Large intestine (tissue), 3 donors: ENCODE measurements around the gene SLC5A12. TPM values are rescaled to one million over a fixed set of nuclear protein-coding genes. Genes with fewer than 3 reads are reported as not detected.

Experiments
- DNase-seq, 2 donors: peaks; one replicate each; pipeline versions ENCODE4 v3.0.0 to v3.0.0-alpha.2; 2013
- H3K27ac ChIP-seq: one replicate; pipeline ENCODE4 v1.5.1; 2013; ENCODE audit warnings: low read length
- H3K27me3 ChIP-seq: 2 replicates; pipeline ENCODE4 v1.6.1; 2013; ENCODE audit warnings: low read length; ENCODE audit not compliant: control insufficient read depth, insufficient read depth
- H3K36me3 ChIP-seq: 2 replicates; pipeline ENCODE4 v1.6.1; 2013; ENCODE audit warnings: low read length; ENCODE audit not compliant: control insufficient read depth, insufficient read depth
- H3K4me1 ChIP-seq: one replicate; pipeline ENCODE4 v1.6.1; 2013; ENCODE audit warnings: low read length; ENCODE audit not compliant: control insufficient read depth, insufficient read depth
- H3K4me3 ChIP-seq: one replicate; pipeline ENCODE4 v1.5.1; 2013; ENCODE audit warnings: low read length
- H3K9me3 ChIP-seq: one replicate; pipeline ENCODE4 v1.6.1; 2013; ENCODE audit warnings: mild to moderate bottlenecking, low read depth, low read length, moderate library complexity; ENCODE audit not compliant: control insufficient read depth
- WGBS: methylation state at CpG from one replicate; pipeline ENCODE4 v1.1.5; 2013; ENCODE audit warnings: low lambda C conversion rate; ENCODE audit not compliant: insufficient coverage; 5-methylcytosine and 5-hydroxymethylcytosine counted together
- polyA plus RNA-seq: library from polyadenylated mRNA; unstranded; fragments of 120-200 nt; gene quantifications from one replicate; pipeline ENCODE4 v1.2.1, GENCODE V29; 2013

Gene SLC5A12
- polyA plus RNA-seq, 1 donor: 205 TPM

GRCh38 chr11:26755762-26756161, 33.9 kb upstream of the SLC5A12 start:
- Histone ChIP-seq H3K4me3 (no peak overlapping the region), H3K4me1 (peaks cover 8% of the 10 kb centered on the region), H3K27ac (no peak overlapping the region), H3K27me3 (no peaks in the 10 kb centered on the region), H3K9me3 (no peaks in the 10 kb centered on the region), H3K36me3 (no peaks in the 10 kb centered on the region)
- WGBS: no CpG with 5 or more reads among the region's 4 CpGs
- no peak for DNase-seq

- 0% methylated on average over 2 of the region's 9 CpGs for WGBS
- Histone ChIP-seq H3K27me3 (no peaks in the 10 kb centered on the region), H3K36me3 (no peaks in the 10 kb centered on the region), H3K4me1 (peaks cover 8% of the 10 kb centered on the region), H3K27ac (no peak overlapping the region), H3K9me3 (no peaks in the 10 kb centered on the region), H3K4me3 (no peak overlapping the region)
- peak; percentile 35 to 58 for DNase-seq
Observed at GRCh38 chr11:26753723-26754504, 32.1 kb upstream of the SLC5A12 start.

GRCh38 chr11:26749927-26750326, 28.1 kb upstream of the SLC5A12 start:
- H3K4me1 ChIP-seq: peaks cover 8% of the 10 kb centered on the region
- H3K9me3 ChIP-seq: no peaks in the 10 kb centered on the region
- H3K27me3 ChIP-seq: no peaks in the 10 kb centered on the region
- no peak overlapping the region for H3K27ac ChIP-seq
- no peak overlapping the region for H3K4me3 ChIP-seq
- H3K36me3 ChIP-seq: no peaks in the 10 kb centered on the region
- DNase-seq: no peak

- no peaks in the 10 kb centered on the region for H3K36me3 ChIP-seq
- no peaks in the 10 kb centered on the region for H3K4me1 ChIP-seq
- H3K9me3 ChIP-seq: no peaks in the 10 kb centered on the region
- H3K27me3 ChIP-seq: no peaks in the 10 kb centered on the region
- H3K4me3 ChIP-seq: no peak overlapping the region
- H3K27ac ChIP-seq: no peak overlapping the region
- no peak for DNase-seq
Observed at GRCh38 chr11:26743622-26744021, 21.8 kb upstream of the SLC5A12 start.

- WGBS: 83% methylated on average over 1 of the region's 1 CpG
- DNase-seq: no peak
Observed at GRCh38 chr11:26742966-26743365, 21.1 kb upstream of the SLC5A12 start.

GRCh38 chr11:26741036-26741435, 19.2 kb upstream of the SLC5A12 start:
- no peak for DNase-seq
- H3K4me1 ChIP-seq: no peaks in the 10 kb centered on the region
- no peaks in the 10 kb centered on the region for H3K27me3 ChIP-seq
- no peak overlapping the region for H3K4me3 ChIP-seq
- 100% methylated on average over 1 of the region's 2 CpGs for WGBS
- no peaks in the 10 kb centered on the region for H3K9me3 ChIP-seq
- no peak overlapping the region for H3K27ac ChIP-seq
- no peaks in the 10 kb centered on the region for H3K36me3 ChIP-seq

More at GRCh38 chr11:26742966-26743365, 21.1 kb upstream of the SLC5A12 start:
- no peaks in the 10 kb centered on the region for H3K4me1 ChIP-seq
- no peak overlapping the region for H3K27ac ChIP-seq
- no peaks in the 10 kb centered on the region for H3K36me3 ChIP-seq
- no peak overlapping the region for H3K4me3 ChIP-seq
- no peaks in the 10 kb centered on the region for H3K9me3 ChIP-seq
- H3K27me3 ChIP-seq: no peaks in the 10 kb centered on the region

GRCh38 chr11:26739366-26740073, 17.7 kb upstream of the SLC5A12 start:
- Histone ChIP-seq H3K9me3 (no peaks in the 10 kb centered on the region), H3K4me3 (no peak overlapping the region), H3K36me3 (no peaks in the 10 kb centered on the region), H3K4me1 (peaks cover 7% of the 10 kb centered on the region), H3K27ac (no peak overlapping the region), H3K27me3 (no peaks in the 10 kb centered on the region)
- 0% methylated on average over 1 of the region's 5 CpGs for WGBS
- DNase-seq: no peak

- peak in 1 of 2 donors; percentile 78 for DNase-seq
- H3K27me3 ChIP-seq: no peaks in the 10 kb centered on the region
- 52% methylated on average over 2 of the region's 4 CpGs for WGBS
Observed at GRCh38 chr11:26734691-26735090, 12.8 kb upstream of the SLC5A12 start.

GRCh38 chr11:26731084-26731456, 9.2 kb upstream of the SLC5A12 start:
- H3K4me3 ChIP-seq: no peak overlapping the region
- peak overlapping the region; percentile 67 for H3K27ac ChIP-seq
- no peaks in the 10 kb centered on the region for H3K27me3 ChIP-seq
- no peaks in the 10 kb centered on the region for H3K36me3 ChIP-seq
- WGBS: no CpG with 5 or more reads among the region's 1 CpG
- no peak for DNase-seq
- peaks cover under 1% of the 10 kb centered on the region for H3K9me3 ChIP-seq
- H3K4me1 ChIP-seq: peaks cover 26% of the 10 kb centered on the region

More at GRCh38 chr11:26734691-26735090, 12.8 kb upstream of the SLC5A12 start:
- Histone ChIP-seq H3K36me3 (no peaks in the 10 kb centered on the region), H3K4me1 (peaks cover 26% of the 10 kb centered on the region), H3K27ac (peak overlapping the region; percentile 71), H3K9me3 (no peaks in the 10 kb centered on the region), H3K4me3 (no peak overlapping the region)

- Histone ChIP-seq H3K27me3 (no peaks in the 10 kb centered on the region), H3K4me3 (no peak overlapping the region), H3K9me3 (peaks cover 2% of the 10 kb centered on the region), H3K4me1 (peaks cover 26% of the 10 kb centered on the region), H3K36me3 (no peaks in the 10 kb centered on the region), H3K27ac (peak overlapping the region; percentile 67)
- WGBS: 6% methylated on average over 2 of the region's 4 CpGs
- peak; percentile 55 to 86 for DNase-seq
Observed at GRCh38 chr11:26730414-26731083, 8.7 kb upstream of the SLC5A12 start.
